ENCODE data around the gene PRKD3.

DNA sequence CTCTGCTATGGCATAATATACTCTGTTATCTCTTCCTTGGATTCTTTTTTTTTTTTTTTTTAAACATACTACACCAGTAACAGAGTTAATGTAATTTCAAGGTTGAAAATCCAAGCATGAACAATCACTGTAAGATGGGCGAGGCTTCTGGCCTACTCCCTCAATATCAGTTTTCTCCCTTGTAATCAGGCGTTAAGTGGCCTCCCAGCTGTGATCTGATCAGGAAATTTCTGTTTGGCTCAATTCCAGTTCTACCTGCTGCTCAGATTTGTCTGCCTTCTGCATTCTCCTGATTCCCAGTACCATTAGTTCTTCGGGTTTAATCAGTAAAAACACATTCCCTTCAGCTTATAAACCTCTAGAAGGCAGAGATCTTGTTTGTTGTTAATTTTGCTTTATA lies 18.6 kb downstream of the PRKD3 start:
- TF ChIP-seq, protein P1, sequence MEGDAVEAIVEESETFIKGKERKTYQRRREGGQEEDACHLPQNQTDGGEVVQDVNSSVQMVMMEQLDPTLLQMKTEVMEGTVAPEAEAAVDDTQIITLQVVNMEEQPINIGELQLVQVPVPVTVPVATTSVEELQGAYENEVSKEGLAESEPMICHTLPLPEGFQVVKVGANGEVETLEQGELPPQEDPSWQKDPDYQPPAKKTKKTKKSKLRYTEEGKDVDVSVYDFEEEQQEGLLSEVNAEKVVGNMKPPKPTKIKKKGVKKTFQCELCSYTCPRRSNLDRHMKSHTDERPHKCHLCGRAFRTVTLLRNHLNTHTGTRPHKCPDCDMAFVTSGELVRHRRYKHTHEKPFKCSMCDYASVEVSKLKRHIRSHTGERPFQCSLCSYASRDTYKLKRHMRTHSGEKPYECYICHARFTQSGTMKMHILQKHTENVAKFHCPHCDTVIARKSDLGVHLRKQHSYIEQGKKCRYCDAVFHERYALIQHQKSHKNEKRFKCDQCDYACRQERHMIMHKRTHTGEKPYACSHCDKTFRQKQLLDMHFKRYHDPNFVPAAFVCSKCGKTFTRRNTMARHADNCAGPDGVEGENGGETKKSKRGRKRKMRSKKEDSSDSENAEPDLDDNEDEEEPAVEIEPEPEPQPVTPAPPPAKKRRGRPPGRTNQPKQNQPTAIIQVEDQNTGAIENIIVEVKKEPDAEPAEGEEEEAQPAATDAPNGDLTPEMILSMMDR (conservative IDR thresholded peaks at IDR 0.05 in 1 of 2, IDR thresholded peaks at IDR 0.05 in 1 of 2; ENCODE audit: low read depth in 1 of 2, low read length in 2 of 2): no peak
- no peak for TF ChIP-seq EZH2 (IDR thresholded peaks at IDR 0.05; ENCODE audit: low read length, missing control alignments)

Data from fibroblast of lung (primary cell).